ENCODE measurements around the gene APLF. TPM values are rescaled to one million over a fixed set of nuclear protein-coding genes. Genes with fewer than 3 reads are reported as not detected.

The APLF gene
- total RNA-seq, 2 experiments from 2014 or later: 2.9 to 3.5 TPM

GRCh38 chr2:68420254-68420910 is 47.0 kb upstream of the APLF start:
- DNase-seq (no peak), ATAC-seq (no peak)
- Mint-ChIP-seq H3K4me1 (ENCODE audit: low read depth) (peaks cover 14% of the 10 kb centered on the region), H3K36me3 (ENCODE audit: low read depth) (no peaks in the 10 kb centered on the region), H3K9me3 (no peaks in the 10 kb centered on the region), H3K27me3 (no peaks in the 10 kb centered on the region), H3K27ac (no peak overlapping the region), H3K4me3 (no peak overlapping the region)
- TF ChIP-seq CTCF (IDR thresholded peaks at IDR 0.05): no peak
- intact Hi-C loops (cut with micrococcal nuclease): loop anchor here (5.0 to 10.0 kb wide), 2 partner anchors 33 to 296 kb away; no protein-coding TSS in a partner anchor
- POLR2A ChIA-PET: no interaction called here
- CTCF ChIA-PET: interaction anchor here (0.9 kb wide), 1 partner anchor 8 kb away, joined by 3 read pairs; no protein-coding TSS in a partner anchor

- Mint-ChIP-seq H3K27ac (no peak overlapping the region), H3K36me3 (ENCODE audit: low read depth) (no peaks in the 10 kb centered on the region), H3K27me3 (no peaks in the 10 kb centered on the region), H3K4me3 (no peak overlapping the region), H3K9me3 (no peaks in the 10 kb centered on the region), H3K4me1 (ENCODE audit: low read depth) (peaks cover 19% of the 10 kb centered on the region)
- intact Hi-C loops (cut with micrococcal nuclease): loop anchor here (5.0 to 10.0 kb wide), 2 partner anchors 37 to 299 kb away; no protein-coding TSS in a partner anchor
- ChIA-PET CTCF (interaction anchor here (1.4 to 1.7 kb wide), 2 partner anchors 9 to 18 kb away, joined by 3 to 4 read pairs; no protein-coding TSS in a partner anchor), POLR2A (interaction anchor here (1.0 kb wide), 1 partner anchor 36 kb away, joined by 3 read pairs; no protein-coding TSS in a partner anchor)
- DNase-seq: peak; percentile 33
- TF ChIP-seq CTCF (IDR thresholded peaks at IDR 0.05): no peak
- peak; percentile 86 for ATAC-seq
Measured at GRCh38 chr2:68423966-68424650, 43.3 kb upstream of the APLF start.

- Mint-ChIP-seq H3K27ac (no peak overlapping the region), H3K36me3 (ENCODE audit: low read depth) (no peaks in the 10 kb centered on the region), H3K27me3 (no peaks in the 10 kb centered on the region), H3K9me3 (no peaks in the 10 kb centered on the region), H3K4me3 (no peak overlapping the region), H3K4me1 (ENCODE audit: low read depth) (peaks cover 17% of the 10 kb centered on the region)
- ATAC-seq (no peak), DNase-seq (no peak)
- CTCF ChIA-PET: interaction anchor here (0.7 to 1.7 kb wide), 4 partner anchors 10 to 284 kb away, joined by 3 to 5 read pairs (median 3); no protein-coding TSS in a partner anchor
- POLR2A ChIA-PET: interaction anchor here (1.0 kb wide), 1 partner anchor 60 kb away, joined by 3 read pairs; no protein-coding TSS in a partner anchor
- intact Hi-C loops (cut with micrococcal nuclease): loop anchor here (10.0 kb wide), 1 partner anchor 301 kb away; no protein-coding TSS in a partner anchor
- TF ChIP-seq CTCF (IDR thresholded peaks at IDR 0.05): no peak
Measured at GRCh38 chr2:68425503-68425902, 41.9 kb upstream of the APLF start.

- no peaks in the 10 kb centered on the region for H3K27me3 Mint-ChIP-seq
- ChIA-PET POLR2A (interaction anchor here (1.4 to 1.5 kb wide), 2 partner anchors 60 to 61 kb away, joined by 4 read pairs; partner anchors contain the start of gene PLEK), CTCF (interaction anchor here (0.5 to 1.4 kb wide), 4 partner anchors 14 to 283 kb away, joined by 3 to 6 read pairs (median 4); no protein-coding TSS in a partner anchor)
- intact Hi-C loops (cut with micrococcal nuclease): loop anchor here (10.0 kb wide), 1 partner anchor 302 kb away; no protein-coding TSS in a partner anchor
- no peaks in the 10 kb centered on the region for H3K36me3 Mint-ChIP-seq (ENCODE audit: low read depth)
- DNase-seq (no peak), ATAC-seq (no peak)
- no peak overlapping the region for H3K27ac Mint-ChIP-seq
- peaks cover 17% of the 10 kb centered on the region for H3K4me1 Mint-ChIP-seq (ENCODE audit: low read depth)
- no peaks in the 10 kb centered on the region for H3K9me3 Mint-ChIP-seq
- H3K4me3 Mint-ChIP-seq: no peak overlapping the region
- TF ChIP-seq CTCF (IDR thresholded peaks at IDR 0.05): no peak
Measured at GRCh38 chr2:68426446-68426845, 40.9 kb upstream of the APLF start.
